IPS-NIHi7 (cell line): ENCODE measurements around the gene ADAMTS2.
"Not testable (repeated sequence)": the region's sequence is repeated elsewhere in the genome, so short reads cannot be mapped to it uniquely, and the experiment has no call there.

ENCODE experiments used
- DNase-seq: peaks from one replicate; pipeline ENCODE4 v3.0.0; 2012; ENCODE audit warnings: mixed read lengths; ENCODE audit errors: extremely low spot score

Gene ADAMTS2

GRCh38 chr5:179217356-179217755, 127.9 kb downstream of the ADAMTS2 start:
- DNase-seq = no peak

- DNase-seq = not testable (repeated sequence)
Measured at GRCh38 chr5:179216381-179216780, 128.9 kb downstream of the ADAMTS2 start.

GRCh38 chr5:179215576-179215975, 129.7 kb downstream of the ADAMTS2 start:
- no peak for DNase-seq

DNA sequence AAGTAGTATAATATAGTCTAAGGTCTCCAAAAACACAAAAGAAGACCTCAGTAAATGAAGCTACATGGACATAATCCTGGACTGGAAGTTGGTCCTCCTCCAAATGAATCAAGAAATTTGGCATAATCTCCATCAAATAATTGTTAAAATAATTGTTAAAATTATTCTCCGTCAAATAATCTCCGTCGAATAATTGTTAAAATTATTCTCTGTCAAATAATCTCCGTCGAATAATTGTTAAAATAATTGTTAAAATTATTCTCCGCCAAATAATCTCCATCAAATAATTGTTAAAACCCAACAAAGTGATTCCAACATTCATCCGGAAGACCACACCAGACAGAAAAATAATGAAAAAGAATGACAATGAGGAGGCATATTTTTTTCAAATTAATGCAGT, 130.6 kb downstream of the ADAMTS2 start:
- DNase-seq = no peak

DNA sequence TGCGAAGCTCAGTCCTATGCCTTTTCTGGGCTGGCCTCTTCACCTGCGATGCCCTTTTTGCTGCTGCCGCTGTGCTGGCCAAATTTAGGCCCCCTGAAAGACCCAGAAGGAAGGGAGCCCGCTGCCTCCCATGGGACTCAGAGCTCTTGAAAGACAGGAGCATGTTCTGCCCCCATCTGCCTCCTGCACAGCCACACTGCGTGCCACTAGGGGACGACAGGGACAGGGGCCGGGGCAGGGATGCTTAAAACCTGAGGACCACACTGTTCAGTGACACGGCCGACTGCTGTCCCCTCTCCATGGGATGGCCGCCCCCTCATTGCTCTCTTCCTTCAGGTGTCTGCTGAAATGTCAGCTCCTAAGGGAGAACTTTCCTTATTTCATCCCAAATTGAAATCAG, 132.4 kb downstream of the ADAMTS2 start:
- peak; percentile 70 for DNase-seq

DNA sequence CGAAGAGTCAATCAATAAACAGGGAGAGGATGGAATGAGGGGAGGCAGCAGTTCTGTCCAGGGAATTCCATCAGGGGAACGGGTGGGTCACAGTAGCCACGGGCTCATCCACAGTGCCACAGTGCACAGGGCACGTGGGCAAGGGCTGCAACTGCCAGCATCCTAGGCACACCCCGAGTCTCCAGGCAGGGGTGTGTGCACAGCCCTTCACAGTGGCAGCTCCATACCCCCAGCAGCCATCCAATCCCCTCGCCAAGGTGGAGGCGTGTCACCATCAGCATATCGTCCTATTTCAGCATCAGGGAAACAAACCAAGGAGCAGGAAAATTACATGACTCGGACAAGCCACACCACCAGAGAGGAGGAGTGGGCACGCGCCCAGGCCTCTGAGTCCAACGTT, 133.6 kb downstream of the ADAMTS2 start:
- DNase-seq = no peak

DNA sequence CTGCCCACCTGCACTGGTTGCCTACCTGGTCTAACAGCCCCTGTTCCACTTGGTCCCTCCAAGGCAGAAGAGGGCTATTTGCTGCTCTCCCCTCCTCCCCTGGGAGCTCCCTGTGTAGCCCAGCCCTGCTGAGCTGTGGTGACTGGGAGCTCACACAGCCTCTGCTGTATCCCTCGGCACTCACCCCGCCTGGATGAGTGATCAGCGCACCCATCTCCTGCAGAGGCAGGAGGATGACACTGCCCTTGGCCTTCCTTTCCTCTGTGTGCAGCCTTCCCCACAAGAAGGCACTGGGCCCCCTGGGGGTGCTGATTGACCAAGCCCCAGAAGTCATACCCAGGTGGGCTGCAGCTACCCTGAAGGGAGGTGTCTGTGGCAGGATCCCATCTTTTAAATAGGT, 134.2 kb downstream of the ADAMTS2 start:
- no peak for DNase-seq

DNA sequence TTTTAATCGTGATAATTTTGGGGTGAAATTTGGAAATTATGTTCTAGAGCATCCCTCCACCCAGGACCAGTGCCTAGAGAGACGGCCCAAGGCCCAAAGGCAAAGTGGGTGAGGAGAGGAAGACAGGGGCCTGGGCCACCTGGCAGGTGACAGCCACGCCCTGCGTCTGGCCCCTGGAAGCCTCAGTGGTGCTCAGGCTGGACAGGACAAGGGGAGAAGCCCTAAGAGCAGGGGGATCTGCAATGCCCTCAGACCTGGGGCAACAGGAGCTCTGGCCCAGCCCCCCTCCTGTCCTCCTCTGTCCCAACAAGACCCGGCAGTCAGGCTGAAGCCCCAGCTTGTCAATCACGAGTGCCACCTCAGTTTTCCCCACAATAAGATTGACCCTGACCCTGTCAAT, 134.8 kb downstream of the ADAMTS2 start:
- no peak for DNase-seq

DNA sequence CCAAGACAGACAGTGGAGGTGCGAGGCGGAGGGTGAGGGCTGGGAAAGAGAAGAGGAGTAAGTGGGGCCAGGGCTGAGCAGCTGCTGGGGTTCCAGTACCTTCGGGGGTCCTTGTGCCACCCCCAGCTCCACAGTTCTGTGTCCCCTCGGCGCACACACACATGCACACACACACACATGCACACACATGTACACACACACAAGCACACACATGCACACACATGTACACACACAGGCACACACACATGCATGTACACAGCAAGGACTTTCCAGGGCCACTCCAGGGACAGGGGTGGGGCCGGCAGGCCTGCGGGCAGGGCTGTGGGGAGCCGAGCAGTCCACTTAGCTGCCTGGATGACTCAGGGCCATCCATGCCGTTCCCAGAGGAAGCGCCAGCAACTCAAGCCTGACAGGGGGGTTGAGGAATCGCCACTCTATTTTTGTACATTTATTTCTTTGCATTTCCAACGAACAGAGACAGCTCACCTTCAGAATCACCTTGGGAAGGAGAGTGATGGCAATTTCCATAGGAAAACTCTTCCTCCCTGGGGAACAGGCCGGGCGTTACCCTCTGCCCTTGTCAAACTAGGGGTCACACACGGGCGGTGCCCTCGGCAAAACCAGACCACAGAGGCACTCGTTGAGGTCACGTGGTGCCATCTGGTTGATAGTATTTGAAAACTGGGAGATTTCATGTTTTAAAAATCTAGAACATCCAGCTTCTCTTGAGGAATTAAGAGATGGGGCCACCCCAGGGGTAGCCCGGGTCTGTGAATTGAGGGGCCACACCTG, 135.7 kb downstream of the ADAMTS2 start:
- no peak for DNase-seq

DNA sequence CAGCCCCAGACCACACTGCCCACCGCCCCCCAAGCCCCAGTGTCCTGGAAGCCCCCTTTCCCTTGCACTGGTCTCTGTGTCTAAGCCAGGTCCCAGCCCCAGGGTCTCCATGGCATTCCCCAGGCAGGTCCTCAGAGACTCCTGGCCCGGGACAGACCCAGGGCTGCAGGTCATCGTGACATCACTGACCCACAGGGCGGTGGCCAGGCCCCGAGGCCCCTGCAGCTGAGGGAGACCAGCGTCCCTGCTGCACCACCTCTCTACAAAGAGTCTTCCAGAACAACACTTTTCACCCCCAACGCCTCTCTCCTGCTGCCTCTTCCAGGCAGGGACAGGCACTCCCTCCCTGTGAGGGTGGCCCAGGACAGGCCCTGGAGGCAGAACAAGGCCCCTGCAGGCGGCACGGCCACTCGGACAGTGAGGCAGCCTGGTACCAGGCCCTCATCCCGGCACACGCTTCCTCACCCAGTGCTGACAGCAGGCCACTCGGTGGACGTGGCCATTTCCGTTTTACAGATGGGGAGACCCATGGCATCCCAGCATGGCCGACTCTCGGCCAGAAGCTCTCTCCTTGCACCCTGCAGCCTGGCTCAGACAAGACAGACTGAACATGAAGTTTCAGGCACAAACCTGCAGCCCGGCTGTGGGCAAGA, 136.4 kb downstream of the ADAMTS2 start:
- DNase-seq = no peak

DNA sequence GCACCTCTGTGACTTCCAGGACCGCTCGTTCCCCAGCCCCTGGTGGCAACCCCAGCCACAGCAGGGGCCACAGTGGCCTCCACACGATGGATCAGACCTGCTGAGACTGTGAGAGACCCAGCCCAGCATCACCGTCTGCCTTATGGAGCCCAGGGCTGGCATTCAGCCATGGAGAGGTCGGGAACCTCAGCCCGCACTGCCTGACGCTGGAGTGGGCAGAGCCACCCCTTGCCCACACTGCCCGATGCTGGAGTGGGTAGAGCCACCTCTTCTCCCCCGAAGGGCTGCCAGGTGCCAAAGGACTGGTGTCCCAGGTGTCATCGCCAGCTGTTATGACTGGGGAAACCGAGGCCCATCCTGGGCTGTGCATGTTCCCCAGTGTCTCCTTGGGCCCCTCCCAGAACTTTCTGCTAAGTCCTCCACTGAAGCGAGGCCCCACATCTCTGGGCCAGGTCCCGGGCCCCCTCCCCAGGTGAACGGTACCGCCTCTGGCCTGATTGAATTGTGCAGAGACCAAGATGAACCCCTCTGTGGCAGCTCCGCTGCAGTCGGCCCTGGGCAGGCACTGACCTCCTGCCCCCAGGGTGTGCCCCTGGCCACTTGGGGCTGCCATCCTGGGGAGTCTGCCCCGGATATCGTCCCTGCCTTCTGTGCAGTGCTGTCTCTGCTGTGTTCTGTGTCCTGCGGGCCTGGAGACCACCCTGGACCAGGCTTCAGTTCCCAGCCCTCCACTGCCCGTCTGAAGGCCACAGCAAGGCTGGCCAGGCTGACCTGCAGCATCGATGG, 137.1 kb downstream of the ADAMTS2 start:
- DNase-seq = no peak

- DNase-seq = no peak
Measured at GRCh38 chr5:179207470-179207869, 137.8 kb downstream of the ADAMTS2 start.

DNA sequence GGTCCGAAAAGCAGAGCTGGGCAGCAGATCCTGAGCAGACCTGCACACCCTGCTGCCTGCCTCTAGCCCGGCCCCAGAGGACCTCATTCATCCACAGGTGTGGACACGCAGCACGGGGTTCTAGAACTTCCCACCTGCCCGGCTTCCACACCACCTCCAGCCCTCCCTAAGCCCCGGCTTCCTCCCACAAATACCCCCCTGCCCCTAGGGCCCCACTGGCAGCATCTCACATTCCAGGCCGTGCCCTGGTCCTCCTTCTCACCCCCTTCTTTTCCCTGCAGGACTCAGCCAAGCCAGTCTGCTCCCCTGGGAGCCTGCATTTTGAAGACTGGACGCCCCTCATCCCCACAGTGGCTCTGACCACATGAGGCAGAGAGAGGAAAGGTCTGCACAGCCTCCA, 138.9 kb downstream of the ADAMTS2 start:
- no peak for DNase-seq

- DNase-seq = no peak
Measured at GRCh38 chr5:179205277-179205676, 140.0 kb downstream of the ADAMTS2 start.

DNA sequence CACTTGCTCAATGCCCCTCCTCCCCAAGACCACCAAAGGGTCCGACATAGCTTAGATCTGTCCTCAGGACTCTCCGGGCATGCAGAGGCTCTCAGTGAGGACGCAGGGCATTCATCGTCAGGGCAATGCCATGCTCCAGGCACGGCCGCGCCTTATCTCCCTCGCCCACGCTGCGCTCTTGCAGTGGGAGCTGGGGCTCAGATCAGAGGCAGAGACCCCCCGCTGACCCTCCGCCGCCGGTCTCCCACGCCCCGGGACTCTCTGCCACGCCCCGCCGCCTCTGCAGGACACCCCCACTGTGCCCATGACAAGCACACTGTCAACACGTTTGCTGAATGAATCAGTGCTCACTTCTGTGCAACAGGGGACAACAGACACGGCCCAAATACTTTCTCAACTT, 140.7 kb downstream of the ADAMTS2 start:
- no peak for DNase-seq

GRCh38 chr5:179203248-179203647, 142.0 kb downstream of the ADAMTS2 start:
- DNase-seq = no peak

DNA sequence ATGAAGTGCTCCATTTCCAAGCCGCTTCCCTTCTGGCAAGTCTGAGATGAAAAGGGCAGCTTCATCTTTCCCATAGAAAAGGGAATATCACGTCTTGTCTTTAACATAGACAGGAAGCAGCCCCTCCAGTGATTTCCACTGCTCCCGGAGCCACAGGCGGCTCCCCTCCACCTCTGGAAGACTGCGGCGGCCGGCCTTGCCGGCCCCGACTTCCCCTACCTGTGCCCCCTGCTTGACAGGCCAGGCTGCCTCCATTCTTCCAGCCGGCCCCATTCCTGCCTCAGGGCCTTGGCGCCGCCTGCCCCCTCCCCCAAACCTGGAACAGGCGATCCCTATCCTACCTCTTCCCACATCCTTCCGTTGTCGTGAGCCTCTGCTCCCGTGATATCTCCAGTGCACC, 143.3 kb downstream of the ADAMTS2 start:
- DNase-seq = no peak

GRCh38 chr5:179199246-179199645, 146.0 kb downstream of the ADAMTS2 start:
- no peak for DNase-seq

DNA sequence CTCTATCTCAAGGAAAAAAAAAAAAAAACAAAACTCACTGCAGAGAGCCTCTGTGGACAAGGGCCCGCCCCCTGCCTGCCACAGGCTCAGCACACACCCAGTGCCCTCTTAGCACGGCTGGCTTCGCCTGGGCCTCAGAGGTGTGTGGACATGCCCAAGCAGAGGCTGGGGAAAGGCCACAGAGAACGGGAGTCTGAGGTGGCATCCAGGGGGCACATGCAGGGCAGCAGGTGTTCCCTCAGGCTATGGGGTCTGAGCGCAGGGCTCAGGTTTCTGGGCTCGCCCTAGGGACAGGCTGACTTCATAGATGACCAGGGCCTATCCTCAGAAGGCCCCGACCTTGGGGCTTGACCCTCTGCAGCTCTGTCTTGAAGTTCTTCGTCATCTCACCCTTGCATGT, 146.4 kb downstream of the ADAMTS2 start:
- DNase-seq = no peak

GRCh38 chr5:179196405-179197079, 148.7 kb downstream of the ADAMTS2 start:
- DNase-seq = no peak

DNA sequence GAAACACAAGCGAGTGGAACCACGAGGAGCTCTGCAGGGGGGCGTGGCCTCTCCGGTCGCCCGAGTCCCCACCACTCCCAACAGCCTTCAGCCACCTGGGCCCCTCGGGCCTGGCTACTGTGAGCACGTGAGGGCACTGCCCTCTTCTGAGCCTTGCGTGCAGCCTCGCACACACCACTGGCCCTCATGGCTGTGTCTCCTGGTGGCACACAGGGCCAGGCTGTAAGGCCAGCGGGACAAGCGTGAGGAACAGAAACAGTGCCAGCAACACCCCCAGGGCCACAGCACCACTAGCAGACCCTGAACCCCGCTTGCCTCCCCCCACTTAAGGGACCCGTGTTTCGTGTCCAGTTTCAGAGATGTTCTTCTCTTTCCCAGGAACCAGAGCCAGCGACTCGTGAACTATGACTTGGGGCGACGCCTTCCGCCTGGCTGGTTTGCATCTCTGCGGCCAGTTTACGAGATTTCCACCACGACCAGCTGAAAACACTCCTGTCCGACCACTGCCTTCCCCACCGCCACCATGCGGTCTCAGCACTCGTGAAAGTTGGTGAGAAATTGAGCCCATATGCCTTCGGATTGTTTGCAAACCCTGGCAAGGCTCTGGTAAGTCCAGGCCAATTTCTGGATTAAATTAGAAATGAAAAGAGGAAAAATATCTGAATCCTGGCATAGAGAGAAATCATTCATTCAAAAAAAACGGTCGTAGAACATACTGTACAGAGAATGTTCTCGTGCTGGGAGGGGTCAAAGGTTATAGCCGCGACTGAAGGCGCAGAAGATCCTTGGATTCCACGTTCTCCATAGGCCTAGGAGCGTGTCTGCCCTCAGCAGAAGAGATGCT, 149.5 kb downstream of the ADAMTS2 start:
- DNase-seq = no peak
